H1 (cell line): ENCODE measurements around the gene ZNF565. TPM values are rescaled to one million over a fixed set of nuclear protein-coding genes. Genes with fewer than 3 reads are reported as not detected.
A peak's percentile ranks its signal among the peaks of the same experiment; 100 is the strongest.

Experiments
- CTCF ChIA-PET: fragments of 300-600 bp; sonication (Branson Sonifier 250); formaldehyde crosslinking; loops from one replicate; lab custom pipeline; 2021; ENCODE audit not compliant: partially characterized antibody; lab: Charles Lee
- POLR2A ChIA-PET: fragments of 300-600 bp; sonication (Branson Sonifier 250); formaldehyde crosslinking; loops from one replicate; lab custom pipeline; 2021; ENCODE audit warnings: inconsistent platforms; ENCODE audit not compliant: partially characterized antibody; lab: Charles Lee
- DNase-seq, 2 experiments: peaks; one replicate each; pipeline versions ENCODE4 v3.0.0 to v3.0.0-alpha.2; 2010 to 2022; ENCODE audit warnings: low spot score in 2 of 2, low read depth in 1 of 2, mixed read lengths in 1 of 2
- FAIRE-seq: peaks from 2 replicates; lab custom pipeline; 2011; peaks lifted over from hg19 to GRCh38; lab: Jason Lieb, UNC
- H2AFZ ChIP-seq: 2 replicates; pipeline ENCODE4 v1.8.1; 2012; ENCODE audit warnings: low read length, inconsistent platforms
- H2AK5ac ChIP-seq: 2 replicates; pipeline ENCODE4 v1.6.1; 2013; ENCODE audit warnings: low read depth, low read length
- H2BK120ac ChIP-seq: replicated peaks from 2 replicates; pipeline ENCODE3; 2013; ENCODE audit warnings: low read depth, low read length, inconsistent platforms
- H2BK12ac ChIP-seq: 2 replicates; pipeline ENCODE4 v1.6.1; 2013; ENCODE audit warnings: low read depth, low read length
- H2BK15ac ChIP-seq: 2 replicates; pipeline ENCODE4 v1.6.1; 2013; ENCODE audit warnings: low read length
- H2BK20ac ChIP-seq: 2 replicates; pipeline ENCODE4 v1.6.1; 2013; ENCODE audit warnings: low read length
- H2BK5ac ChIP-seq: 2 replicates; pipeline ENCODE4 v1.6.1; 2013; ENCODE audit warnings: low read depth, low read length
- H3K14ac ChIP-seq: 2 replicates; pipeline ENCODE4 v1.6.1; 2013; ENCODE audit warnings: inconsistent platforms; ENCODE audit not compliant: insufficient read length
- H3K18ac ChIP-seq: 2 replicates; pipeline ENCODE4 v1.6.1; 2013; ENCODE audit warnings: low read length; ENCODE audit errors: extremely low read depth
- H3K23ac ChIP-seq: 2 replicates; pipeline ENCODE4 v1.6.1; 2013; ENCODE audit warnings: inconsistent platforms; ENCODE audit not compliant: insufficient read length
- H3K23me2 ChIP-seq: 2 replicates; pipeline ENCODE4 v1.6.1; 2013; ENCODE audit warnings: low read depth, low read length
- H3K27ac ChIP-seq: 2 replicates; pipeline ENCODE4 v1.6.1; 2011; ENCODE audit warnings: low read depth, low read length, inconsistent platforms
- H3K27me3 ChIP-seq, 4 experiments: replicated peaks in 1 of 4; 1 replicate in 1 of 4; 2 replicates in 3 of 4; pipeline versions ENCODE4 v1.6.1 to v1.8.1; 2011 to 2013; ENCODE audit warnings: low read length in 3 of 4, mild to moderate bottlenecking in 3 of 4, inconsistent platforms in 2 of 4, mixed read lengths in 2 of 4, moderate library complexity in 1 of 4; ENCODE audit not compliant: control insufficient read depth in 3 of 4, insufficient read depth in 3 of 4; ENCODE audit errors: extremely low read depth in 1 of 4
- H3K36me3 ChIP-seq, 4 experiments: 2 replicates each; pipeline versions ENCODE4 v1.6.1 to v1.8.1; 2011 to 2013; ENCODE audit warnings: mild to moderate bottlenecking in 4 of 4, low read length in 3 of 4, moderate library complexity in 2 of 4, control low read depth in 1 of 4, inconsistent platforms in 1 of 4; ENCODE audit not compliant: insufficient read depth in 4 of 4, control insufficient read depth in 2 of 4
- H3K4ac ChIP-seq: replicated peaks from 2 replicates; pipeline ENCODE3; 2013; ENCODE audit warnings: low read length, low read depth, mixed read lengths, inconsistent platforms; ENCODE audit not compliant: insufficient read length
- H3K4me1 ChIP-seq, 4 experiments: replicated peaks in 1 of 4; 1 replicate in 1 of 4; 2 replicates in 3 of 4; pipeline versions ENCODE4 v1.6.1 to v1.8.1; 2011 to 2013; ENCODE audit warnings: low read length in 3 of 4, inconsistent platforms in 2 of 4, mixed read lengths in 1 of 4; ENCODE audit not compliant: insufficient read depth in 4 of 4, control insufficient read depth in 3 of 4
- H3K4me2 ChIP-seq, 2 experiments: 2 replicates each; pipeline versions ENCODE4 v1.6.1 to v1.8.1; 2011 to 2013; ENCODE audit warnings: low read depth in 2 of 2, low read length in 2 of 2, control low read depth in 1 of 2, inconsistent platforms in 1 of 2, mild to moderate bottlenecking in 1 of 2; ENCODE audit not compliant: insufficient read depth in 1 of 2
- H3K4me3 ChIP-seq, 4 experiments: fragments of 200-600, 300-600 bp in 1 of 4; sonication (generic), shearing (Covaris generic), sonication (Bioruptor Twin) in 1 of 4; 2 replicates each; pipeline versions ENCODE4 v1.5.1 to v1.8.1; 2011 to 2016; ENCODE audit warnings: low read length in 4 of 4, low read depth in 3 of 4, control low read depth in 2 of 4, inconsistent platforms in 2 of 4, mild to moderate bottlenecking in 2 of 4, mixed read lengths in 1 of 4, moderate library complexity in 1 of 4; ENCODE audit not compliant: insufficient read depth in 2 of 4; ENCODE audit errors: extremely low read depth in 1 of 4
- H3K56ac ChIP-seq: replicated peaks from 2 replicates; pipeline ENCODE3; 2013; ENCODE audit warnings: low read depth, mild to moderate bottlenecking, mixed read lengths, low read length, inconsistent platforms; ENCODE audit not compliant: insufficient read length
- H3K79me1 ChIP-seq: 2 replicates; pipeline ENCODE4 v1.6.1; 2013; ENCODE audit warnings: low read depth, low read length, control low read depth
- H3K79me2 ChIP-seq, 2 experiments: 2 replicates each; pipeline versions ENCODE4 v1.6.1 to v1.8.1; 2012 to 2013; ENCODE audit warnings: low read length in 2 of 2, mild to moderate bottlenecking in 2 of 2, inconsistent platforms in 1 of 2; ENCODE audit not compliant: insufficient read depth in 2 of 2, control insufficient read depth in 1 of 2
- H3K9ac ChIP-seq, 4 experiments: replicated peaks in 1 of 4; 1 replicate in 1 of 4; 2 replicates in 3 of 4; pipeline versions ENCODE4 v1.6.1 to v1.8.1; 2011 to 2013; ENCODE audit warnings: low read depth in 3 of 4, low read length in 3 of 4, control low read depth in 2 of 4, mild to moderate bottlenecking in 2 of 4, moderate library complexity in 2 of 4, inconsistent platforms in 1 of 4; ENCODE audit errors: extremely low read depth in 1 of 4
- H3K9me3 ChIP-seq, 2 experiments: 2 replicates each; pipeline versions ENCODE4 v1.6.1 to v1.8.1; 2012 to 2013; ENCODE audit warnings: mild to moderate bottlenecking in 2 of 2, moderate library complexity in 2 of 2, control low read depth in 1 of 2, inconsistent platforms in 1 of 2, low read depth in 1 of 2, low read length in 1 of 2, mixed read lengths in 1 of 2; ENCODE audit not compliant: insufficient read depth in 2 of 2
- H4K20me1 ChIP-seq, 2 experiments: replicated peaks in 1 of 2; 2 replicates each; pipeline versions ENCODE3 to v1.8.1; 2011 to 2013; ENCODE audit warnings: inconsistent platforms in 2 of 2, low read length in 2 of 2, mild to moderate bottlenecking in 1 of 2; ENCODE audit not compliant: insufficient read depth in 2 of 2, control insufficient read depth in 1 of 2
- H4K5ac ChIP-seq: 2 replicates; pipeline ENCODE4 v1.6.1; 2013; ENCODE audit warnings: low read length, low read depth, mixed read lengths, inconsistent platforms; ENCODE audit not compliant: insufficient read length
- H4K8ac ChIP-seq: 2 replicates; pipeline ENCODE4 v1.8.0; 2013; ENCODE audit warnings: mild to moderate bottlenecking, moderate library complexity, low read length, inconsistent platforms; ENCODE audit not compliant: insufficient read depth; ENCODE audit errors: extremely low read depth
- H4K91ac ChIP-seq: replicated peaks from 2 replicates; pipeline ENCODE3; 2013; ENCODE audit warnings: low read length, mixed read lengths, inconsistent platforms; ENCODE audit not compliant: insufficient read length
- CBX5 ChIP-seq: fragments of 300-800, 300-1000 bp; sonication (generic); IDR thresholded peaks from 2 replicates; pipeline ENCODE4 v1.7.1; 2016; ENCODE audit warnings: antibody characterized with exemption, low read length, low read depth
- CHD2 ChIP-seq: IDR thresholded peaks from 2 replicates; pipeline ENCODE4 v1.6.1; 2012; ENCODE audit warnings: low read length, improper control_type of control experiment
- EGR1 ChIP-seq: IDR thresholded peaks from 2 replicates; pipeline ENCODE4 v1.6.1; 2011; ENCODE audit warnings: low read depth, low read length, borderline replicate concordance
- GTF2F1 ChIP-seq: IDR thresholded peaks from 2 replicates; pipeline ENCODE4 v1.6.1; 2012; ENCODE audit warnings: low read depth, low read length, improper control_type of control experiment, borderline replicate concordance
- HDAC6 ChIP-seq: IDR thresholded peaks from one replicate; pipeline ENCODE4 v1.7.1; 2012; ENCODE audit warnings: low read depth, mild to moderate bottlenecking, inconsistent platforms, low read length, moderate library complexity
- RBBP5 ChIP-seq: IDR thresholded peaks from 2 replicates; pipeline ENCODE4 v1.7.1; 2012; ENCODE audit warnings: low read depth, mild to moderate bottlenecking, inconsistent platforms, low read length, moderate library complexity, borderline replicate concordance
- RXRA ChIP-seq: IDR thresholded peaks from 2 replicates; pipeline ENCODE4 v1.6.1; 2011; ENCODE audit warnings: low read depth, mild to moderate bottlenecking, low read length, moderate library complexity; ENCODE audit not compliant: insufficient read depth
- SP2 ChIP-seq: IDR thresholded peaks from 2 replicates; pipeline ENCODE4 v1.6.1; 2012; ENCODE audit warnings: mild to moderate bottlenecking, low read length, inconsistent platforms
- SP4 ChIP-seq: IDR thresholded peaks from 2 replicates; pipeline ENCODE4 v1.6.1; 2012; ENCODE audit warnings: low read length, inconsistent platforms
- TAF7 ChIP-seq: optimal IDR thresholded peaks from 2 replicates; pipeline ENCODE3; 2011; ENCODE audit warnings: low read depth, mild to moderate bottlenecking, inconsistent platforms, low read length, moderate library complexity, borderline replicate concordance
- TBP ChIP-seq: IDR thresholded peaks from 2 replicates; pipeline ENCODE4 v1.6.1; 2011; ENCODE audit warnings: low read depth, low read length, improper control_type of control experiment
- WGBS, 2 experiments: shearing (Covaris generic) in 1 of 2; methylation state at CpG; one replicate each; pipeline versions ENCODE4 v1.1.6 to v1.1.7; 2013 to 2015; ENCODE audit warnings: low lambda C conversion rate in 2 of 2, mixed read lengths in 2 of 2, inconsistent platforms in 1 of 2, low coverage in 1 of 2, missing lambda C conversion rate in 1 of 2; ENCODE audit not compliant: insufficient replicate concordance in 2 of 2, insufficient coverage in 1 of 2, insufficient read length in 1 of 2; ENCODE audit errors: extremely low coverage in 1 of 2, missing lambda C conversion rate in 1 of 2; 5-methylcytosine and 5-hydroxymethylcytosine counted together
- polyA plus RNA-seq, 7 experiments: library from polyadenylated mRNA; depleted of rRNA in 3 of 7; stranded (reverse) in 5 of 7; unstranded in 2 of 7; fragments of >200 nt in 5 of 7; fragments of 200-250 nt in 2 of 7; gene quantifications; 1 replicate in 5 of 7; 2 replicates in 1 of 7; 4 replicates in 1 of 7; pipeline versions ENCODE4 v1.2.1 to v1.2.3, GENCODE V29; 2011 to 2013; ENCODE audit warnings: missing spikeins in 2 of 7, mixed read lengths in 2 of 7
- total RNA-seq: library from RNA; stranded (reverse); fragmentation: NEBNext Ultra II Directional; extraction: Animal tissue kit (Norgen Biotek cat#: 25700); gene quantifications from 2 replicates; pipeline ENCODE4 v1.2.1, GENCODE V29; 2021

Gene ZNF565
- total and polyA plus RNA-seq, 2 of the 8 experiments (the other 6 are each of a cell fraction or from before 2014, with no cell fraction given) = 0.89 to 3.1 TPM

DNA sequence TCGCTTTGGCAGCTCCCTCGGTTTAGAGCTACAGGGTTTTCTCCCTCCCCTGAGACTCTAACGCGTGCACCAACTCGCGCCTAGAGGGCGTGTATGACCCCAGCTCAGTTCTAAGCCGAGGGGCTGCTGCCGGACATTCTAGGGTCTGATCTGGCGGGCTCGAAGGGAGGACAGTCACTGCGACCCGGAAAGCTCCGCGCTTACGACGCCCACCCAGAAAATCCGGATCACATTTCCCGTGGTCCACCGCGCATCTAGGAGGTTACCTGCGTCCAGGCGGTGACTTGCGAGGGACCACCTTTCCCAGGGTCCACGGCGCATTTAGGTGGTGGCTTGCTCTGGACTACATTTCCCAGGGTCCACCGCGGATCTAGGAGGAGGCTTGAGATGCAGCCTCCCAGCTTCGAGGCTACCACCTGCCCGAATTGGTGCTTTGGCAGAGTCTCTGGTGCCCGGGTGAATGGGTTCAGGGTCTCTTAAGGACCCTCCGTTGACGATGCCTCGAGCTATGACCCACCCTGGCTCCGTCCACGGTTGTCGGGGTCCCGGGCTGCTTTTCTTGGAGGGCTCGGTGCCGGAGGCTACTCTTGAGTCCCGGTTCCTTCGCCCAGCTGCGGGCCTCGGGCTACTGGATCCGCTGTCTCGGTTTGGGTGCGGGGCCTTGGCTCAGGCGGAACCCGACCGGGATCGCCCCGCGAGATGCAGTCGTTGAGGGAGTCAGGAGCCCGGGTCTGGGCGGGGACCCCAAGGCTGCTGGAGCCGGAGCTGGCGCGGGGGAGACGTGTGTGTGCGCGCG, 30.9 kb upstream of the ZNF565 start:
- Histone ChIP-seq H3K4me2 (peak overlapping the region; percentile 75 to 78), H3K9ac (peak overlapping the region in 1 of 4 experiments; percentile 1; a peak in 1 of 7 replicates), H4K20me1 (no peaks in the 10 kb centered on the region), H3K4ac (no peak overlapping the region), H2BK5ac (no peak overlapping the region), H3K9me3 (no peaks in the 10 kb centered on the region; a peak in 1 of 4 replicates), H3K4me1 (peaks cover 0 to 7% (median 2%) of the 10 kb centered on the region in 4 experiments; a peak in 4 of 7 replicates), H3K56ac (no peak overlapping the region), H4K8ac (peak overlapping the region; percentile 88; the same call in 1 of the 2 replicates), H2BK15ac (peak overlapping the region; percentile 99), H3K18ac (peak overlapping the region; percentile 68; the same call in 1 of the 2 replicates), H3K14ac (no peak overlapping the region), H2AK5ac (peak overlapping the region; percentile 41; the same call in 1 of the 2 replicates), H3K23ac (no peak overlapping the region), H2BK20ac (peak overlapping the region; percentile 61), H3K23me2 (peaks cover 9% of the 10 kb centered on the region), H2AFZ (peak overlapping the region; percentile 66; the same call in 1 of the 2 replicates), H2BK12ac (peak overlapping the region; percentile 84; the same call in 1 of the 2 replicates), H3K79me2 (no peaks in the 10 kb centered on the region), H3K27ac (no peak overlapping the region), H3K4me3 (peak overlapping the region; percentile 31 to 73 (median 52)), H4K91ac (peak overlapping the region; percentile 61), H3K36me3 (no peaks in the 10 kb centered on the region), H4K5ac (no peak overlapping the region), H2BK120ac (no peak overlapping the region), H3K79me1 (no peaks in the 10 kb centered on the region; the same call in 1 of the 2 replicates), H3K27me3 (peaks cover 0 to 7% (median 2%) of the 10 kb centered on the region in 4 experiments; a peak in 4 of 7 replicates)
- DNase-seq (peak; percentile 46 to 88), FAIRE-seq (peak; percentile 83)
- ChIA-PET CTCF (interaction anchor here (0.8 to 1.5 kb wide), 5 partner anchors 20 to 132 kb away, joined by 3 to 4 read pairs (median 4); no protein-coding TSS in a partner anchor), POLR2A (interaction anchor here (1.0 to 2.8 kb wide), 5 partner anchors 9 to 283 kb away, joined by 3 to 17 read pairs (median 4); partner anchors contain the start of genes ZNF146, ZNF565 and ZNF566)
- WGBS, 2 experiments = 18% methylated on average over 63 of the region's 63 CpGs; no CpG with 5 or more reads in 1 of the 2 experiments
- no peak for TF ChIP-seq CBX5
- no peak for TF ChIP-seq HDAC6
- TF ChIP-seq RBBP5 = peak; percentile 79; the same call in 1 of the 2 replicates
- TF ChIP-seq SP2 = no peak
- peak; percentile 47; the same call in 1 of the 2 replicates for TF ChIP-seq TBP
- no peak for TF ChIP-seq TAF7
- TF ChIP-seq SP4 = no peak
- no peak for TF ChIP-seq GTF2F1
- TF ChIP-seq EGR1 = no peak
- no peak for TF ChIP-seq RXRA
- TF ChIP-seq CHD2 = no peak; the same call in 1 of the 2 replicates
